Loucy (cell line): ENCODE data around the gene PTPN3.

Source experiments
- H2AFZ ChIP-seq: fragments of 200-600 bp; sonication (generic); 2 replicates; pipeline ENCODE4 v1.6.0; 2016; ENCODE audit warnings: antibody characterized with exemption, mild to moderate bottlenecking, low read length, moderate library complexity
- H3F3A ChIP-seq: fragments of 200-600 bp; 2 replicates; pipeline ENCODE4 v1.6.0; 2016; ENCODE audit warnings: antibody characterized with exemption, low read depth, mild to moderate bottlenecking
- H3K27me3 ChIP-seq: fragments of 200-600 bp; sonication (generic); 2 replicates; pipeline ENCODE4 v1.6.1; 2014; ENCODE audit warnings: low read length, mild to moderate bottlenecking; ENCODE audit not compliant: insufficient read depth, poor library complexity, severe bottlenecking
- H3K36me3 ChIP-seq: fragments of 200-600 bp; sonication (generic); 2 replicates; pipeline ENCODE4 v1.6.1; 2016; ENCODE audit warnings: low read length; ENCODE audit not compliant: insufficient read depth
- H3K4me1 ChIP-seq: fragments of 200-600 bp; sonication (generic); 2 replicates; pipeline ENCODE4 v1.5.1; 2014; ENCODE audit warnings: low read length, mild to moderate bottlenecking; ENCODE audit not compliant: insufficient read depth, poor library complexity, severe bottlenecking
- H3K4me2 ChIP-seq: fragments of 200-600 bp; sonication (generic); 2 replicates; pipeline ENCODE4 v1.6.0; 2014; ENCODE audit warnings: antibody characterized with exemption, low read length, low read depth, mild to moderate bottlenecking; ENCODE audit not compliant: poor library complexity, severe bottlenecking
- H3K4me3 ChIP-seq: fragments of 200-600 bp; sonication (generic); 2 replicates; pipeline ENCODE4 v1.5.1; 2014; ENCODE audit warnings: low read length, mild to moderate bottlenecking, mixed read lengths; ENCODE audit not compliant: poor library complexity, severe bottlenecking
- H3K79me2 ChIP-seq: fragments of 200-600 bp; sonication (generic); 2 replicates; pipeline ENCODE4 v1.6.1; 2014; ENCODE audit warnings: low read length; ENCODE audit not compliant: insufficient read depth
- H3K9ac ChIP-seq: fragments of 200-600 bp; sonication (generic); 2 replicates; pipeline ENCODE4 v1.6.0; 2014; ENCODE audit warnings: mild to moderate bottlenecking, low read depth, low read length, moderate library complexity; ENCODE audit not compliant: poor library complexity, severe bottlenecking
- H3K9me2 ChIP-seq: fragments of 200-600 bp; sonication (generic); replicated peaks from 2 replicates; pipeline ENCODE4 v1.6.1; 2016; ENCODE audit warnings: low read depth, low read length, mixed read lengths
- H3K9me3 ChIP-seq: fragments of 200-600 bp; sonication (generic); 2 replicates; pipeline ENCODE4 v1.6.1; 2014; ENCODE audit warnings: mild to moderate bottlenecking, antibody characterized with exemption, low read length, low read depth; ENCODE audit not compliant: insufficient read depth
- H4K20me1 ChIP-seq: fragments of 200-600 bp; sonication (generic); 2 replicates; pipeline ENCODE4 v1.6.0; 2014; ENCODE audit warnings: antibody characterized with exemption, low read length, mild to moderate bottlenecking; ENCODE audit not compliant: insufficient read depth, poor library complexity, severe bottlenecking
- EZH2phosphoT487 ChIP-seq: fragments of 200-600 bp; IDR thresholded peaks from 2 replicates; pipeline ENCODE4 v1.6.1; 2018; ENCODE audit warnings: antibody characterized with exemption, mild to moderate bottlenecking, moderate library complexity, borderline replicate concordance
- TF ChIP-seq, protein P1 (sequence below): fragments of 200-600 bp; sonication (generic); conservative IDR thresholded peaks from 2 replicates; pipeline ENCODE4 v1.5.1; 2014; ENCODE audit warnings: mild to moderate bottlenecking, antibody characterized with exemption, low read length

The PTPN3 gene

GRCh38 chr9:109421026-109421970 is 76.8 kb downstream of the PTPN3 start:
- Histone ChIP-seq H3K4me2 (no peak overlapping the region), H2AFZ (no peak overlapping the region), H3K27me3 (no peaks in the 10 kb centered on the region), H3K79me2 (no peaks in the 10 kb centered on the region), H3F3A (peaks cover 6% of the 10 kb centered on the region; the same call in 1 of the 2 replicates), H3K4me3 (no peak overlapping the region), H3K36me3 (no peaks in the 10 kb centered on the region), H3K9ac (no peak overlapping the region), H3K9me2 (no peaks in the 10 kb centered on the region), H3K4me1 (peaks cover 40% of the 10 kb centered on the region), H4K20me1 (no peaks in the 10 kb centered on the region), H3K9me3 (no peaks in the 10 kb centered on the region)
- TF ChIP-seq EZH2phosphoT487 = no peak
- TF ChIP-seq, protein P1, sequence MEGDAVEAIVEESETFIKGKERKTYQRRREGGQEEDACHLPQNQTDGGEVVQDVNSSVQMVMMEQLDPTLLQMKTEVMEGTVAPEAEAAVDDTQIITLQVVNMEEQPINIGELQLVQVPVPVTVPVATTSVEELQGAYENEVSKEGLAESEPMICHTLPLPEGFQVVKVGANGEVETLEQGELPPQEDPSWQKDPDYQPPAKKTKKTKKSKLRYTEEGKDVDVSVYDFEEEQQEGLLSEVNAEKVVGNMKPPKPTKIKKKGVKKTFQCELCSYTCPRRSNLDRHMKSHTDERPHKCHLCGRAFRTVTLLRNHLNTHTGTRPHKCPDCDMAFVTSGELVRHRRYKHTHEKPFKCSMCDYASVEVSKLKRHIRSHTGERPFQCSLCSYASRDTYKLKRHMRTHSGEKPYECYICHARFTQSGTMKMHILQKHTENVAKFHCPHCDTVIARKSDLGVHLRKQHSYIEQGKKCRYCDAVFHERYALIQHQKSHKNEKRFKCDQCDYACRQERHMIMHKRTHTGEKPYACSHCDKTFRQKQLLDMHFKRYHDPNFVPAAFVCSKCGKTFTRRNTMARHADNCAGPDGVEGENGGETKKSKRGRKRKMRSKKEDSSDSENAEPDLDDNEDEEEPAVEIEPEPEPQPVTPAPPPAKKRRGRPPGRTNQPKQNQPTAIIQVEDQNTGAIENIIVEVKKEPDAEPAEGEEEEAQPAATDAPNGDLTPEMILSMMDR = no peak

GRCh38 chr9:109419531-109419930 is 78.6 kb downstream of the PTPN3 start:
- TF ChIP-seq EZH2phosphoT487 = no peak
- TF ChIP-seq, protein P1 = no peak
- no peaks in the 10 kb centered on the region for H3K27me3 ChIP-seq
- H3K36me3 ChIP-seq = no peaks in the 10 kb centered on the region
- peaks cover 45% of the 10 kb centered on the region for H3K4me1 ChIP-seq
- peak overlapping the region; percentile 62 for H3K9ac ChIP-seq
- H4K20me1 ChIP-seq = no peaks in the 10 kb centered on the region
- H3K4me3 ChIP-seq = peak overlapping the region; percentile 56
- no peaks in the 10 kb centered on the region for H3K79me2 ChIP-seq
- no peaks in the 10 kb centered on the region for H3K9me3 ChIP-seq
- H2AFZ ChIP-seq = peak overlapping the region; percentile 78; the same call in 1 of the 2 replicates
- H3F3A ChIP-seq = peaks cover 6% of the 10 kb centered on the region; the same call in 1 of the 2 replicates
- peak overlapping the region; percentile 78 for H3K4me2 ChIP-seq
- no peaks in the 10 kb centered on the region for H3K9me2 ChIP-seq

DNA sequence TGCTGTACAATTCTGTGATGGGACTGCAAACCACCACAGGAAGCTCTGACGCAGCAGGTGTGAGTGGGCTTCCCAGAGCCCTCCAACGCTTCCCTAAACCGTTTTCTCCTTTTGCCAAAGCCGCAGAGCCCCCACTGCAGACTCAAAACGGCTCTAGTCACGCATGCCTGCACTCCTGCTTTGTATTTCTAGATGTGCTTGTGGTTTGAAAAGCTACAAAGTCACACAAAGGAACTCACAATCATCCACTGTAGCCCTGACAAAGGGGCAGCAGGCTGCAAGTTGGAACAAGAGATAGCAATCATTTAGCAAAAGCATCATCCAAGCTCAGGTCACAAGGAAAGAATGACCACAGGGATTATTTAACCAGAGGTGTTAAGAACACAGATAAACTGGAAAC is 79.3 kb downstream of the PTPN3 start:
- H3F3A ChIP-seq = peaks cover 6% of the 10 kb centered on the region; the same call in 1 of the 2 replicates
- peak overlapping the region; percentile 78 for H3K4me2 ChIP-seq
- peak overlapping the region; percentile 62 for H3K9ac ChIP-seq
- peak overlapping the region; percentile 56 for H3K4me3 ChIP-seq
- peak overlapping the region; percentile 78 for H2AFZ ChIP-seq
- TF ChIP-seq, protein P1 = no peak
- no peak for TF ChIP-seq EZH2phosphoT487
- H3K27me3 ChIP-seq = no peaks in the 10 kb centered on the region
- H3K9me3 ChIP-seq = no peaks in the 10 kb centered on the region
- no peaks in the 10 kb centered on the region for H3K36me3 ChIP-seq
- H3K9me2 ChIP-seq = no peaks in the 10 kb centered on the region
- H3K4me1 ChIP-seq = peaks cover 52% of the 10 kb centered on the region
- no peaks in the 10 kb centered on the region for H4K20me1 ChIP-seq
- no peaks in the 10 kb centered on the region for H3K79me2 ChIP-seq
